ENCODE data around the gene ARHGAP42.

Gene ARHGAP42

DNA sequence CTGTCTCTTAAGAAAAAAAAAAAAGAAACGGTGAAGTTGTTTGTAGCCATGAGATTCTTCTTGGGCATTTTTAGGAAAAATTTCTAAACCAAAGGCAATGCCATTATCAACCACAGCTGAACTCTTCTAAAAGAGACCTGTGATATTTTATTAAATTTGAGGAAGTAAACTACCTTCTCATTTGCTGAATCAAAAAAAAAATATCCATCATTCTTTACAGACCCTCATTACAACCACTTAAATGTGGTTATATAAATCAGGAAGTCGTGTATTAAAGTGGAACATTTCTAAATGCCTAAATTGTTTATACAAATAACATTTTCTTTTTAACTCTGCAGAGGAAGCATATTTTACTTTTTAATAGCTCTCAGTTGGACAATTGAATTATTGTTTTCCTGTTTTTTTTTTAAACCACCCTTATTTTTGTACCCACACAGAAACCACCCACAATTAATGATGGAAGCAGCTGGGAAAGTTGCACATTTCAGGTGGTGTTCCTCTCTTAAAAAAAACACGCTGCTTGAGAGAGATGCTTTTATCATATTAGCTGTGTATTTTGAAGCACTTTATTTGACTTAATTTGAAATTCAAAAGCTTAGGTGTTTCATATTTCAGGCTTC, 91.2 kb downstream of the ARHGAP42 start:
- CTCF ChIA-PET = no interaction called here
- TF ChIP-seq, protein P1, sequence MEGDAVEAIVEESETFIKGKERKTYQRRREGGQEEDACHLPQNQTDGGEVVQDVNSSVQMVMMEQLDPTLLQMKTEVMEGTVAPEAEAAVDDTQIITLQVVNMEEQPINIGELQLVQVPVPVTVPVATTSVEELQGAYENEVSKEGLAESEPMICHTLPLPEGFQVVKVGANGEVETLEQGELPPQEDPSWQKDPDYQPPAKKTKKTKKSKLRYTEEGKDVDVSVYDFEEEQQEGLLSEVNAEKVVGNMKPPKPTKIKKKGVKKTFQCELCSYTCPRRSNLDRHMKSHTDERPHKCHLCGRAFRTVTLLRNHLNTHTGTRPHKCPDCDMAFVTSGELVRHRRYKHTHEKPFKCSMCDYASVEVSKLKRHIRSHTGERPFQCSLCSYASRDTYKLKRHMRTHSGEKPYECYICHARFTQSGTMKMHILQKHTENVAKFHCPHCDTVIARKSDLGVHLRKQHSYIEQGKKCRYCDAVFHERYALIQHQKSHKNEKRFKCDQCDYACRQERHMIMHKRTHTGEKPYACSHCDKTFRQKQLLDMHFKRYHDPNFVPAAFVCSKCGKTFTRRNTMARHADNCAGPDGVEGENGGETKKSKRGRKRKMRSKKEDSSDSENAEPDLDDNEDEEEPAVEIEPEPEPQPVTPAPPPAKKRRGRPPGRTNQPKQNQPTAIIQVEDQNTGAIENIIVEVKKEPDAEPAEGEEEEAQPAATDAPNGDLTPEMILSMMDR (IDR thresholded peaks at IDR 0.05; ENCODE audit: control extremely low read depth, extremely low read depth, low read depth, missing control alignments) = no peak
- DNase-seq (ENCODE audit: extremely low spot score) = no peak
- POLR2A ChIA-PET = no interaction called here

DNA sequence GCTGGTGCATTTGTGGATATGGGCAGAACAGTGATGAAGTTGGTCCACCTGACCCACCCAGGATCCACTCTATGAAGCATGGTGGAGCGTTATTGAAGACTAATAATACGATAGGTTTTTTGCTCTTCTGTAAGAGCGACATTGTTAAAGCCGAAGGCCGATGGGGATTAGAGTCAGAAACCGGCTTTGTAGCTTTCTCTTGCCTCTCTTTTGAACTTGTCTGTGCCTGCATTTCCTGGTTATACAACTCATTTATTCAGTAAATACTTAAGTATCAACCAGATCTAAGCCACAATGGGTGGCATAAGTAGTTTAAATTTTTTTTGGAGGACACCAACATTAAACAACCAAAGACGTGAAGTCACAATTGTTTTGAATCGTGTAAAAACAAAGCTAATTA, 93.4 kb downstream of the ARHGAP42 start:
- POLR2A ChIA-PET = no interaction called here
- TF ChIP-seq, protein P1 (IDR thresholded peaks at IDR 0.05; ENCODE audit: control extremely low read depth, extremely low read depth, low read depth, missing control alignments) = no peak
- CTCF ChIA-PET = no interaction called here
- no peak for DNase-seq (ENCODE audit: extremely low spot score)

DNA sequence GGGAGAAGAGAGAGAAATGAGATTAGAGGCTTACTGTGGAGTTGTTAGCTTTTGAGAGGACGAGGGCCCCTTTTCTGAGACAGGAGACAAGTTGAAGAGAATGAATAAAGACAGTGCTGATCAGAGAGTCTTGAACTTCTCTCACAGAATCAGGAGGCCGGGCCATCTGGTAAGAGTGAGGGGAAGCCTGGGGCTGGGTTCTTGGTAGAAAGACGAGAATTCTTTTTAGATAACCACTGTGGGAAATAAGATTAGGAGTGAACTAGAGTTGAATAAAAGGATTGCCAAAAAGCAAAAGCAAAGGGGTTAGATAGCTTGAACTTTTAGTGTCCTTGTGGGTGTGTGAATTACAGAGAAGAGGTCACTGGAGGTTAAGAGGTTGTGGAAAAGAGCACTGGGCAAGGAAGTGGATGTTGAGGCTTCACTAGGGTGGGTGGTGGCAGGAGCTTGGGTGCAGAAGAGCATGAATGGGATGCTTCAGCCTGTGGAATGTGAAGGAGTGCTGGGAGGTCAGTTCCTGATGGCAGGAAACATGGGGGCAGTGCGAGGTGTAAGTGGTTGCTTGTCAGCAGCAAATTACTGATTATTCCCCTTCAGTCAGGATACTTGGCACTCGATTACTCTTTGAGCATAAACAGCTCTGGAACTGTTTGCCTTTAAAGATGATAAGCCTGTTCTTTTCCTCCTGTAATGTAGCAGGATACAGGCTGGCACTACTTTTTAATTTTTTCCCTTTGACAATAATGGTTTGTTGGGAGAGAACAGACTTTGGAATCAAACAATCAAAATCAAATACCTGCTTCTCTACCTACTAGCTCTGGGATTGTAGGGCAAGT, 98.3 kb downstream of the ARHGAP42 start:
- POLR2A ChIA-PET = no interaction called here

DNA sequence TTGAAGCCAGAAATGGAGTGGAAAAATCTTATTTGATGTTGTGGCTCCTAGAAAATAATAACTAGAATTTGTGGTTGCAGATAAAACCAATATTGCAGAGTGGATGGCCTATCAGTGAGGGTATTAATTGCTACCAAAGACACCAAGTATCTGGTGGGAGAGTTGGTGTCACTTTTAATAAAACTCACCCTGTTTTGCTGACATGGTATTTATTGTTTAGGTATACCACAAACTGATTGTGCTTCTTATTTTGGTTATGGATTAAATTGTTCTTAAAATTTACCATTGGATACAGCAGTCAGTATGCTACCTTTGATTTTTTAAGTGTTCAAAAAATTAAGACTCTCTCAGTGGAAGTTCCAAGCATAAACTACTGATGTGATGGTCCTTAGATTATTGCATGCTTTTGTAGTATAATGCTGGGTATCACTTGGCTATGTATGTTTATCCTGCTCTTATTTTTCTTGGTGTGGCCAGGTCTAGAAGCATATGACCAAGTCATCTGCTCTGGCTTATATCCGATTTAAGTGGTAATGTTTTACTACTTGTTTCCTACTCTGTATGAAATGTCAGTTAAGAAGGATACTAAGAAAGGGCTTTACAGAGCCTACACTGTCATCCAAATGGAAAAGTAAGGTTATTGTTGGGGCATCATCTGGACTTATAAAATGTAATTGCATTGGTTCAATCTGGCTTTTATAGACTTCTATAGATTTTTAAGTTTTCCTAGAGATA, 101.6 kb downstream of the ARHGAP42 start:
- TF ChIP-seq, protein P1 (IDR thresholded peaks at IDR 0.05; ENCODE audit: control extremely low read depth, extremely low read depth, low read depth, missing control alignments) = no peak
- no peak for DNase-seq (ENCODE audit: extremely low spot score)
- ChIA-PET CTCF (interaction anchor here (1.0 kb wide), 1 partner anchor 13 kb away, joined by 3 read pairs; no protein-coding TSS in a partner anchor), POLR2A (no interaction called here)

More for the DNA sequence above, 98.3 kb downstream of the ARHGAP42 start:
- CTCF ChIA-PET = interaction anchor here (0.7 to 1.3 kb wide), 3 partner anchors 9 to 33 kb away, joined by 3 to 4 read pairs (median 4); no protein-coding TSS in a partner anchor
- no peak for DNase-seq (ENCODE audit: extremely low spot score)
- TF ChIP-seq, protein P1 (IDR thresholded peaks at IDR 0.05; ENCODE audit: control extremely low read depth, extremely low read depth, low read depth, missing control alignments) = no peak

DNA sequence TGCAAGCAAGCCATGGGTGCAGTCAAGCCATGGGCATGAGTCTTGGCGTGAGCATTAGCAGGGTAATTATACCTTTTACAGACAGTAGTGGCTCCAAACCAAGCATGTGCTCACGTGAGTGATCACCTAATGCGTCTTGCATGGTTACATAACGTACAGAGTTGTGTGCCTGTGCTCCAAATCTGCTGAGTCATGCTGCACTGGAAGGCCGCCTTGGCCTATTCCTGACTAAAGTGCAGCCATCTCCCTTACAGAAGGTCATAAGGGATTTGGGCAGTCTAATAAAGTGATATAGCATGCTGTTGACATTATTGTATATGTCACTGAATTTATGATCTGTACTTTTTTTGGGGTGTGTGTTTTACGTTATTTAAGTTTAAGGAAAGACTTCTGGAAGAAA, 102.4 kb downstream of the ARHGAP42 start:
- POLR2A ChIA-PET = no interaction called here
- TF ChIP-seq, protein P1 (IDR thresholded peaks at IDR 0.05; ENCODE audit: control extremely low read depth, extremely low read depth, low read depth, missing control alignments) = no peak
- no peak for DNase-seq (ENCODE audit: extremely low spot score)
- CTCF ChIA-PET = no interaction called here

DNA sequence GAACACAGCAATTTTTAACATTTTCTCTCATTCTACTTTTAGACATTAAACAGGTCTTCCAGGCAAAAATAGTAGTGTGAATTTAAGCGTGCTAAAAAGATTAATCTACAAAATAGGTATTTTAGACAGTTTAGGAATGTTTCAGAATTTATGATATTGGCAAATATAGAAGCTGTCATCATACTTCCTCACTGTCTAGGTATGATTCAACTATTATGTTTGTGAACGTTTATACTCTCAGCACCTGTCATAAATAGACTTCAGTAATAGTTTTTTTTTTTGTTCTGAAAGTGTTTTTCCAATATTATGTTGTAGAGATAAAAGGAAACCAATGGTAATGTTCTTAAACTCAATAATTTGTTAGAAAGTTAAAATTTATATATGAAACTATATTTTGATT, 103.0 kb downstream of the ARHGAP42 start:
- ChIA-PET POLR2A (no interaction called here), CTCF (no interaction called here)
- no peak for DNase-seq (ENCODE audit: extremely low spot score)
- TF ChIP-seq, protein P1 (IDR thresholded peaks at IDR 0.05; ENCODE audit: control extremely low read depth, extremely low read depth, low read depth, missing control alignments) = no peak
